ENCODE measurements around the gene ADGRD1. TPM values are rescaled to one million over a fixed set of nuclear protein-coding genes. Genes with fewer than 3 reads are reported as not detected.

The ADGRD1 gene
- total RNA-seq, 1 experiment from 2014 or later: 0.77 TPM

GRCh38 chr12:131102493-131102931, 148.8 kb downstream of the ADGRD1 start (continued):
- TF ChIP-seq ZNF281 (CRISPR knock-in tag; IDR thresholded peaks at IDR 0.05) (no peak), NFE2L1 (CRISPR knock-in tag; IDR thresholded peaks at IDR 0.05) (no peak), FOXP4 (CRISPR knock-in tag; IDR thresholded peaks at IDR 0.05) (no peak), KAT7 (CRISPR knock-in tag; IDR thresholded peaks at IDR 0.05; ENCODE audit: borderline replicate concordance) (no peak), STAT6 (CRISPR knock-in tag; conservative IDR thresholded peaks at IDR 0.05; ENCODE audit: low read depth) (no peak), ATF3 (CRISPR knock-in tag; conservative IDR thresholded peaks at IDR 0.05) (no peak)

GRCh38 chr12:131102991-131103668, 149.4 kb downstream of the ADGRD1 start:
- peak; percentile 11 for DNase-seq (ENCODE audit: low spot score)
- no peak overlapping the region for H3K4me3 Mint-ChIP-seq
- no peaks in the 10 kb centered on the region for H3K4me1 Mint-ChIP-seq
- H3K27ac Mint-ChIP-seq: no peak overlapping the region
- CTCF ChIA-PET: interaction anchor here (0.6 to 5.6 kb wide), 11 partner anchors 8 to 385 kb away, joined by 3 to 98 read pairs (median 6); no protein-coding TSS in a partner anchor
- ATAC-seq: no peak
- H3K27me3 Mint-ChIP-seq (ENCODE audit: low read depth): no peaks in the 10 kb centered on the region; the same call in 1 of the 2 replicates
- TF ChIP-seq TCF7 (CRISPR knock-in tag; IDR thresholded peaks at IDR 0.05; ENCODE audit: low read depth): no peak
- TF ChIP-seq CTCF (IDR thresholded peaks at IDR 0.05): no peak
- TF ChIP-seq MXD4 (CRISPR knock-in tag; IDR thresholded peaks at IDR 0.05; ENCODE audit: borderline replicate concordance): no peak
- TF ChIP-seq ZBTB21 (CRISPR knock-in tag; IDR thresholded peaks at IDR 0.05; ENCODE audit: borderline replicate concordance): no peak
- TF ChIP-seq RELA (CRISPR knock-in tag; IDR thresholded peaks at IDR 0.05; ENCODE audit: borderline replicate concordance): no peak
- TF ChIP-seq ZMAT4 (CRISPR knock-in tag; IDR thresholded peaks at IDR 0.05): no peak
- TF ChIP-seq STAT6 (CRISPR knock-in tag; conservative IDR thresholded peaks at IDR 0.05; ENCODE audit: low read depth): no peak
- POLR2A ChIA-PET: no interaction called here
- H3K36me3 Mint-ChIP-seq: no peaks in the 10 kb centered on the region
- H3K9me3 Mint-ChIP-seq: no peaks in the 10 kb centered on the region

All from WTC11 (cell line).